Neuronal stem cell (in vitro differentiated cells): ENCODE data around the gene SPATA4.

Experiments
- DNase-seq: peaks from one replicate; pipeline ENCODE4 v3.0.0-alpha.2; 2013; ENCODE audit warnings: low spot score
- H2AFZ ChIP-seq: one replicate; pipeline ENCODE4 v1.6.1; 2013; ENCODE audit warnings: mild to moderate bottlenecking, low read length, inconsistent platforms
- H2AK5ac ChIP-seq: 2 replicates; pipeline ENCODE4 v1.6.1; 2013; ENCODE audit warnings: low read depth, mild to moderate bottlenecking, inconsistent platforms, low read length, moderate library complexity, mixed read lengths
- H2BK120ac ChIP-seq: 2 replicates; pipeline ENCODE4 v1.6.1; 2013; ENCODE audit warnings: low read depth, mild to moderate bottlenecking, inconsistent platforms, low read length, moderate library complexity, mixed read lengths
- H2BK12ac ChIP-seq: one replicate; pipeline ENCODE4 v1.6.1; 2013; ENCODE audit warnings: low read length, inconsistent platforms
- H2BK15ac ChIP-seq: 2 replicates; pipeline ENCODE4 v1.6.1; 2013; ENCODE audit warnings: mild to moderate bottlenecking, low read length, inconsistent platforms, mixed read lengths
- H2BK5ac ChIP-seq: one replicate; pipeline ENCODE4 v1.6.1; 2013; ENCODE audit warnings: inconsistent platforms, mild to moderate bottlenecking, low read length, moderate library complexity
- H3K14ac ChIP-seq: one replicate; pipeline ENCODE4 v1.6.1; 2013; ENCODE audit warnings: low read length, inconsistent platforms
- H3K18ac ChIP-seq: 2 replicates; pipeline ENCODE4 v1.6.1; 2013; ENCODE audit warnings: low read length, inconsistent platforms
- H3K23ac ChIP-seq: 2 replicates; pipeline ENCODE4 v1.6.1; 2013; ENCODE audit warnings: low read depth, mild to moderate bottlenecking, mixed read lengths, low read length, inconsistent platforms; ENCODE audit not compliant: poor library complexity
- H3K27ac ChIP-seq: replicated peaks from 3 replicates; pipeline ENCODE4 v1.5.1; 2013; ENCODE audit warnings: low read length, inconsistent platforms
- H3K27me3 ChIP-seq, 3 experiments: 2 replicates each; pipeline ENCODE4 v1.6.1; 2013; ENCODE audit warnings: low read length in 3 of 3, mild to moderate bottlenecking in 2 of 3, inconsistent platforms in 1 of 3, low read depth in 1 of 3, mixed read lengths in 1 of 3, moderate library complexity in 1 of 3; ENCODE audit not compliant: control insufficient read depth in 3 of 3, insufficient read depth in 3 of 3
- H3K36me3 ChIP-seq, 2 donors: replicated peaks in 1 of 2; 2 replicates each; pipeline ENCODE4 v1.6.1; 2013; ENCODE audit warnings: low read length in 2 of 2; ENCODE audit not compliant: control insufficient read depth in 2 of 2, insufficient read depth in 2 of 2
- H3K4ac ChIP-seq: 2 replicates; pipeline ENCODE4 v1.6.1; 2013; ENCODE audit warnings: inconsistent platforms, mild to moderate bottlenecking, low read length, moderate library complexity
- H3K4me1 ChIP-seq, 2 donors: 1 replicate in 1 of 2; 2 replicates in 1 of 2; pipeline ENCODE4 v1.6.1; 2013; ENCODE audit warnings: low read length in 2 of 2, low read depth in 1 of 2; ENCODE audit not compliant: control insufficient read depth in 2 of 2, insufficient read depth in 1 of 2
- H3K4me2 ChIP-seq: one replicate; pipeline ENCODE4 v1.6.1; 2013; ENCODE audit warnings: mild to moderate bottlenecking, low read length, inconsistent platforms; ENCODE audit not compliant: insufficient read depth, poor library complexity, severe bottlenecking
- H3K4me3 ChIP-seq, 2 donors: 2 replicates each; pipeline ENCODE4 v1.5.1; 2013; ENCODE audit warnings: low read length in 2 of 2, mild to moderate bottlenecking in 2 of 2, inconsistent platforms in 1 of 2, moderate library complexity in 1 of 2
- H3K79me1 ChIP-seq: one replicate; pipeline ENCODE4 v1.6.1; 2013; ENCODE audit warnings: low read depth, mild to moderate bottlenecking, inconsistent platforms, low read length, moderate library complexity
- H3K9ac ChIP-seq: one replicate; pipeline ENCODE4 v1.6.1; 2013; ENCODE audit warnings: mild to moderate bottlenecking, low read depth, low read length, inconsistent platforms; ENCODE audit not compliant: poor library complexity
- H3K9me3 ChIP-seq, 2 donors: replicated peaks in 1 of 2; 2 replicates each; pipeline versions ENCODE3 to v1.6.1; 2013; ENCODE audit warnings: low read length in 2 of 2, mild to moderate bottlenecking in 2 of 2, inconsistent platforms in 1 of 2, low read depth in 1 of 2, mixed read lengths in 1 of 2, moderate library complexity in 1 of 2; ENCODE audit not compliant: control insufficient read depth in 2 of 2, insufficient read depth in 1 of 2
- H4K8ac ChIP-seq: one replicate; pipeline ENCODE4 v1.6.1; 2013; ENCODE audit warnings: low read depth, mild to moderate bottlenecking, inconsistent platforms, low read length, moderate library complexity
- H4K91ac ChIP-seq: one replicate; pipeline ENCODE4 v1.6.1; 2013; ENCODE audit warnings: low read length, low read depth, mild to moderate bottlenecking, inconsistent platforms; ENCODE audit not compliant: poor library complexity
- WGBS, 2 donors: extraction: QIAGEN DNeasy Blood & Tissue Kit; methylation state at CpG; one replicate each; pipeline ENCODE4 v1.1.7; 2013; ENCODE audit warnings: missing lambda C conversion rate in 2 of 2, mixed read lengths in 1 of 2; ENCODE audit not compliant: insufficient read length in 2 of 2, insufficient replicate concordance in 1 of 2; ENCODE audit errors: extremely low coverage in 2 of 2; 5-methylcytosine and 5-hydroxymethylcytosine counted together

The SPATA4 gene

GRCh38 chr4:176187624-176188023 lies 7.8 kb downstream of the SPATA4 start:
- no peak overlapping the region for H3K4me3 ChIP-seq
- no peaks in the 10 kb centered on the region for H3K9me3 ChIP-seq
- H3K23ac ChIP-seq = no peak overlapping the region
- no peaks in the 10 kb centered on the region for H3K36me3 ChIP-seq
- no CpG with 5 or more reads among the region's 2 CpGs for WGBS, 2 donors
- no peak overlapping the region for H3K14ac ChIP-seq
- DNase-seq = no peak
- H2AK5ac ChIP-seq = no peak overlapping the region
- H4K8ac ChIP-seq = no peak overlapping the region
- H4K91ac ChIP-seq = no peak overlapping the region
- H3K79me1 ChIP-seq = no peaks in the 10 kb centered on the region
- H2BK15ac ChIP-seq = no peak overlapping the region
- no peak overlapping the region for H2AFZ ChIP-seq
- no peak overlapping the region for H2BK120ac ChIP-seq
- no peaks in the 10 kb centered on the region for H3K27me3 ChIP-seq
- H3K4me2 ChIP-seq = no peak overlapping the region
- H3K27ac ChIP-seq = no peak overlapping the region
- no peak overlapping the region for H2BK5ac ChIP-seq
- no peaks in the 10 kb centered on the region for H3K4me1 ChIP-seq
- no peak overlapping the region for H3K4ac ChIP-seq
- no peak overlapping the region for H3K9ac ChIP-seq
- H2BK12ac ChIP-seq = no peak overlapping the region
- no peak overlapping the region for H3K18ac ChIP-seq

- Histone ChIP-seq H2AK5ac (no peak overlapping the region), H3K27ac (no peak overlapping the region), H2AFZ (no peak overlapping the region), H3K4me1 (no peaks in the 10 kb centered on the region), H3K27me3 (no peaks in the 10 kb centered on the region), H4K8ac (no peak overlapping the region), H3K23ac (no peak overlapping the region), H3K4me2 (no peak overlapping the region), H2BK5ac (no peak overlapping the region), H2BK120ac (no peak overlapping the region), H2BK15ac (no peak overlapping the region), H3K9me3 (no peaks in the 10 kb centered on the region), H3K4me3 (no peak overlapping the region), H3K18ac (no peak overlapping the region), H3K9ac (no peak overlapping the region), H3K79me1 (no peaks in the 10 kb centered on the region), H3K14ac (no peak overlapping the region), H3K36me3 (no peaks in the 10 kb centered on the region), H4K91ac (no peak overlapping the region), H2BK12ac (no peak overlapping the region), H3K4ac (no peak overlapping the region)
- no CpG with 5 or more reads among the region's 6 CpGs for WGBS, 2 donors
- DNase-seq = no peak
Measured at GRCh38 chr4:176186671-176187395, 8.6 kb downstream of the SPATA4 start.

- Histone ChIP-seq H3K18ac (no peak overlapping the region), H3K14ac (no peak overlapping the region), H3K4ac (no peak overlapping the region), H3K27ac (no peak overlapping the region), H3K9me3 (no peaks in the 10 kb centered on the region), H2AFZ (no peak overlapping the region), H2BK5ac (no peak overlapping the region), H3K4me1 (no peaks in the 10 kb centered on the region), H3K36me3 (no peaks in the 10 kb centered on the region), H3K9ac (no peak overlapping the region), H2AK5ac (no peak overlapping the region), H3K79me1 (no peaks in the 10 kb centered on the region), H3K4me3 (no peak overlapping the region), H4K8ac (no peak overlapping the region), H2BK15ac (no peak overlapping the region), H3K4me2 (no peak overlapping the region), H4K91ac (no peak overlapping the region), H2BK120ac (no peak overlapping the region), H3K27me3 (no peaks in the 10 kb centered on the region), H2BK12ac (no peak overlapping the region), H3K23ac (no peak overlapping the region)
- no CpG with 5 or more reads among the region's 2 CpGs for WGBS, 2 donors
- no peak for DNase-seq
Measured at GRCh38 chr4:176186067-176186466, 9.3 kb downstream of the SPATA4 start.

- no peak overlapping the region for H3K23ac ChIP-seq
- H4K91ac ChIP-seq = no peak overlapping the region
- H3K4ac ChIP-seq = no peak overlapping the region
- H3K4me1 ChIP-seq = no peaks in the 10 kb centered on the region
- no peak overlapping the region for H2AK5ac ChIP-seq
- no peak overlapping the region for H2BK5ac ChIP-seq
- H3K14ac ChIP-seq = no peak overlapping the region
- no peak overlapping the region for H2BK15ac ChIP-seq
- H3K27ac ChIP-seq = no peak overlapping the region
- H3K79me1 ChIP-seq = no peaks in the 10 kb centered on the region
- H3K4me3 ChIP-seq = no peak overlapping the region
- no peak overlapping the region for H2BK120ac ChIP-seq
- no peak overlapping the region for H4K8ac ChIP-seq
- H3K18ac ChIP-seq = no peak overlapping the region
- H2BK12ac ChIP-seq = no peak overlapping the region
- H3K4me2 ChIP-seq = no peak overlapping the region
- no peak overlapping the region for H2AFZ ChIP-seq
- no peak for DNase-seq
- H3K9ac ChIP-seq = no peak overlapping the region
- WGBS, 2 donors = no CpG with 5 or more reads among the region's 1 CpG
- no peaks in the 10 kb centered on the region for H3K9me3 ChIP-seq
- no peaks in the 10 kb centered on the region for H3K27me3 ChIP-seq
- H3K36me3 ChIP-seq = no peaks in the 10 kb centered on the region
Measured at GRCh38 chr4:176185051-176185450, 10.3 kb downstream of the SPATA4 start.
